ENCODE results near the gene SPATA12.

The SPATA12 gene

DNA sequence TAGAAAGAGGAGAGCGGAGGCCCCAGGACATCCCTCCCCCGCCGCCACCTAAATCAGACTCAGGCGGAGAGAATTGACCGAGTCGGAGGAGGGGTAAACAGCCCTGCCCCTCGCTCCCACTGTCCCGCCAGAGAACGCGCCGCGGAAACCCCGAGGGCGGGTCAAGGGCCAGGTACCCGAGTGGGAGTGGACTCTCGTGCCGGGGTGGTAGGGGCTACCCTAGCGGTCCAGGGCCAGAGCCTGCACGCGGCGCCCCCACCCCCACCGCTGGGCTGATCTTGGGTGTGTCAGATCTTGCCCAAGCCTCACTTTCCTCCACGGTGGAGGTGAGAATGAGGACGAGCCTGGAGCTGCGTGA, 19.0 kb downstream of the SPATA12 start:
- Histone ChIP-seq H3K9ac (ENCODE audit: low read length) (no peak overlapping the region), H3K27ac (ENCODE audit: low read depth, low read length) (no peak overlapping the region)

GRCh38 chr3:57080171-57080570, 19.7 kb downstream of the SPATA12 start:
- no peaks in the 10 kb centered on the region for H3K36me3 ChIP-seq (ENCODE audit: low read length)
- no peak overlapping the region for H3K4me2 ChIP-seq (ENCODE audit: low read depth, low read length, poor library complexity, severe bottlenecking)
- no peaks in the 10 kb centered on the region for H3K9me2 ChIP-seq (replicated peaks; ENCODE audit: insufficient read depth, low read length)
- H3K27ac ChIP-seq (ENCODE audit: low read depth, low read length), result no peak overlapping the region
- H4K20me1 ChIP-seq (ENCODE audit: low read depth, low read length), result no peaks in the 10 kb centered on the region
- no peak overlapping the region for H3K4me3 ChIP-seq (ENCODE audit: insufficient read depth, low read length, poor library complexity, severe bottlenecking)
- TF ChIP-seq, protein P1, sequence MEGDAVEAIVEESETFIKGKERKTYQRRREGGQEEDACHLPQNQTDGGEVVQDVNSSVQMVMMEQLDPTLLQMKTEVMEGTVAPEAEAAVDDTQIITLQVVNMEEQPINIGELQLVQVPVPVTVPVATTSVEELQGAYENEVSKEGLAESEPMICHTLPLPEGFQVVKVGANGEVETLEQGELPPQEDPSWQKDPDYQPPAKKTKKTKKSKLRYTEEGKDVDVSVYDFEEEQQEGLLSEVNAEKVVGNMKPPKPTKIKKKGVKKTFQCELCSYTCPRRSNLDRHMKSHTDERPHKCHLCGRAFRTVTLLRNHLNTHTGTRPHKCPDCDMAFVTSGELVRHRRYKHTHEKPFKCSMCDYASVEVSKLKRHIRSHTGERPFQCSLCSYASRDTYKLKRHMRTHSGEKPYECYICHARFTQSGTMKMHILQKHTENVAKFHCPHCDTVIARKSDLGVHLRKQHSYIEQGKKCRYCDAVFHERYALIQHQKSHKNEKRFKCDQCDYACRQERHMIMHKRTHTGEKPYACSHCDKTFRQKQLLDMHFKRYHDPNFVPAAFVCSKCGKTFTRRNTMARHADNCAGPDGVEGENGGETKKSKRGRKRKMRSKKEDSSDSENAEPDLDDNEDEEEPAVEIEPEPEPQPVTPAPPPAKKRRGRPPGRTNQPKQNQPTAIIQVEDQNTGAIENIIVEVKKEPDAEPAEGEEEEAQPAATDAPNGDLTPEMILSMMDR (IDR thresholded peaks at IDR 0.05; ENCODE audit: insufficient read depth, low read length, poor library complexity, severe bottlenecking), result no peak
- no peak for TF ChIP-seq EZH2phosphoT487 (conservative IDR thresholded peaks at IDR 0.05; ENCODE audit: low read length)
- H2AFZ ChIP-seq (ENCODE audit: low read depth, low read length, severe bottlenecking), result no peak overlapping the region
- no peaks in the 10 kb centered on the region for H3K9me3 ChIP-seq (ENCODE audit: insufficient read depth, low read length)
- H3K79me2 ChIP-seq (ENCODE audit: insufficient read depth, low read length), result no peaks in the 10 kb centered on the region
- H3F3A ChIP-seq (ENCODE audit: insufficient read depth), result no peaks in the 10 kb centered on the region
- no peak overlapping the region for H3K9ac ChIP-seq (ENCODE audit: low read length)
- H3K27me3 ChIP-seq (ENCODE audit: low read length), result no peaks in the 10 kb centered on the region

More for the DNA sequence above, 19.0 kb downstream of the SPATA12 start:
- Histone ChIP-seq H3F3A (ENCODE audit: insufficient read depth) (no peaks in the 10 kb centered on the region), H3K4me3 (ENCODE audit: insufficient read depth, low read length, poor library complexity, severe bottlenecking) (peak overlapping the region; percentile 11), H3K27me3 (ENCODE audit: low read length) (no peaks in the 10 kb centered on the region), H3K9me3 (ENCODE audit: insufficient read depth, low read length) (no peaks in the 10 kb centered on the region), H3K9me2 (replicated peaks; ENCODE audit: insufficient read depth, low read length) (no peaks in the 10 kb centered on the region), H2AFZ (ENCODE audit: low read depth, low read length, severe bottlenecking) (no peak overlapping the region), H4K20me1 (ENCODE audit: low read depth, low read length) (no peaks in the 10 kb centered on the region), H3K36me3 (ENCODE audit: low read length) (no peaks in the 10 kb centered on the region), H3K79me2 (ENCODE audit: insufficient read depth, low read length) (no peaks in the 10 kb centered on the region), H3K4me2 (ENCODE audit: low read depth, low read length, poor library complexity, severe bottlenecking) (peak overlapping the region; percentile 60)
- TF ChIP-seq, protein P1 (IDR thresholded peaks at IDR 0.05; ENCODE audit: insufficient read depth, low read length, poor library complexity, severe bottlenecking), result no peak
- no peak for TF ChIP-seq EZH2phosphoT487 (conservative IDR thresholded peaks at IDR 0.05; ENCODE audit: low read length)

DNA sequence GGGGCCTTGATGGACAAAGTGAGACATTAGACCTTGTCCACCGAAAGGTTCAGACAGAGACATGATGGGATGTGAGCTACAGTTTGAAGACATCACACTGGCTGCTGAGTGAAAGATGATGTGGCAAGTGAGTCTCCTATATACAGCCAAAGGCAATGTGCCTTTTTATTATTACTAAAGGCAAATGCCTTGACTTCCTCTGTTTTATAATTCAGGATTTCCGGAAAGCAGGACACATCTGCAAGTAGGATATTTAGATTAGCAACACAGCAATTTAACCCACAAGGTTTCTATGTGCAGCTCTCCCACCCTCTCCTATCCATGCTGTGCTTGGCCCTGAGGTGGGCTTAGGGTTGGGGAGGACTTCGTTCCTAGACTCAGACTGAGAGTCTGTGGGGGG, 20.7 kb downstream of the SPATA12 start:
- H3K4me2 ChIP-seq (ENCODE audit: low read depth, low read length, poor library complexity, severe bottlenecking), result no peak overlapping the region
- H3K9me2 ChIP-seq (replicated peaks; ENCODE audit: insufficient read depth, low read length), result no peaks in the 10 kb centered on the region
- no peak overlapping the region for H2AFZ ChIP-seq (ENCODE audit: low read depth, low read length, severe bottlenecking)
- no peaks in the 10 kb centered on the region for H3K36me3 ChIP-seq (ENCODE audit: low read length)
- H3K4me3 ChIP-seq (ENCODE audit: insufficient read depth, low read length, poor library complexity, severe bottlenecking), result no peak overlapping the region
- no peaks in the 10 kb centered on the region for H3F3A ChIP-seq (ENCODE audit: insufficient read depth)
- H3K27ac ChIP-seq (ENCODE audit: low read depth, low read length), result no peak overlapping the region
- no peak overlapping the region for H3K9ac ChIP-seq (ENCODE audit: low read length)
- no peaks in the 10 kb centered on the region for H3K79me2 ChIP-seq (ENCODE audit: insufficient read depth, low read length)
- H4K20me1 ChIP-seq (ENCODE audit: low read depth, low read length), result no peaks in the 10 kb centered on the region
- H3K27me3 ChIP-seq (ENCODE audit: low read length), result no peaks in the 10 kb centered on the region
- TF ChIP-seq, protein P1 (IDR thresholded peaks at IDR 0.05; ENCODE audit: insufficient read depth, low read length, poor library complexity, severe bottlenecking), result no peak
- no peak for TF ChIP-seq EZH2phosphoT487 (conservative IDR thresholded peaks at IDR 0.05; ENCODE audit: low read length)
- H3K9me3 ChIP-seq (ENCODE audit: insufficient read depth, low read length), result no peaks in the 10 kb centered on the region
